Stimulated activated memory B cell treated with anti-CD40 and anti-IgM and Interleukin-4, amounts not matched to agents 10 μg/mL and 1 μg/mL and 100 μg/mL, for 72 hours (primary cell): ENCODE data around the gene BOLA1.

ENCODE experiments used
- ATAC-seq: fragments of 150-1000 bp; cut with Tn5 transposase; 2 replicates; pipeline ENCODE4 v1.10.0; 2021
- H3K27ac Mint-ChIP-seq: one replicate; pipeline ENCODE4 v1.8.0; 2022; ENCODE audit warnings: mild to moderate bottlenecking, mixed read lengths
- H3K27me3 Mint-ChIP-seq: one replicate; pipeline ENCODE4 v1.8.0; 2022; ENCODE audit warnings: mixed read lengths
- H3K36me3 Mint-ChIP-seq: one replicate; pipeline ENCODE4 v1.8.0; 2022; ENCODE audit warnings: mixed read lengths
- H3K4me1 Mint-ChIP-seq: one replicate; pipeline ENCODE4 v1.8.0; 2022; ENCODE audit warnings: mixed read lengths
- H3K4me3 Mint-ChIP-seq: one replicate; pipeline ENCODE4 v1.8.0; 2022; ENCODE audit warnings: mild to moderate bottlenecking, moderate library complexity, mixed read lengths
- H3K9me3 Mint-ChIP-seq: one replicate; pipeline ENCODE4 v1.8.0; 2022; ENCODE audit warnings: mixed read lengths

The BOLA1 gene

GRCh38 chr1:149916193-149916897 lies 17.0 kb downstream of the BOLA1 start:
- H3K27ac Mint-ChIP-seq: no peak overlapping the region
- H3K36me3 Mint-ChIP-seq: no peaks in the 10 kb centered on the region
- ATAC-seq: peak; percentile 35
- H3K9me3 Mint-ChIP-seq: no peaks in the 10 kb centered on the region
- H3K4me1 Mint-ChIP-seq: peaks cover 26% of the 10 kb centered on the region
- H3K4me3 Mint-ChIP-seq: peak overlapping the region; percentile 15
- H3K27me3 Mint-ChIP-seq: peaks cover 48% of the 10 kb centered on the region

- no peaks in the 10 kb centered on the region for H3K9me3 Mint-ChIP-seq
- peaks cover 44% of the 10 kb centered on the region for H3K27me3 Mint-ChIP-seq
- peaks cover 5% of the 10 kb centered on the region for H3K36me3 Mint-ChIP-seq
- ATAC-seq: peak; percentile 10
- H3K4me3 Mint-ChIP-seq: peak overlapping the region; percentile 55
- H3K27ac Mint-ChIP-seq: no peak overlapping the region
- peaks cover 26% of the 10 kb centered on the region for H3K4me1 Mint-ChIP-seq
These were observed 17.5 kb downstream of the BOLA1 start for GRCh38 chr1:149916898-149917252.

GRCh38 chr1:149917571-149918144 lies 18.3 kb downstream of the BOLA1 start, which contains the start of gene SV2A:
SV2A (minus strand) TSS chr1:149917844; CDS start chr1:149913840, 4,004 bp downstream.
- ATAC-seq: peak; percentile 52
- peaks cover 13% of the 10 kb centered on the region for H3K36me3 Mint-ChIP-seq
- H3K27me3 Mint-ChIP-seq: peaks cover 44% of the 10 kb centered on the region
- no peak within 1 kb of the TSS for H3K27ac Mint-ChIP-seq
- H3K9me3 Mint-ChIP-seq: no peaks in the 10 kb centered on the region
- H3K4me3 Mint-ChIP-seq: peak within 1 kb of the TSS; percentile 55
- H3K4me1 Mint-ChIP-seq: peaks cover 26% of the 10 kb centered on the region

GRCh38 chr1:149923626-149924025 lies 24.3 kb downstream of the BOLA1 start:
- ATAC-seq: no peak
- H3K9me3 Mint-ChIP-seq: no peaks in the 10 kb centered on the region
- H3K4me1 Mint-ChIP-seq: peaks cover 40% of the 10 kb centered on the region
- peaks cover 50% of the 10 kb centered on the region for H3K36me3 Mint-ChIP-seq
- H3K4me3 Mint-ChIP-seq: no peak overlapping the region
- peaks cover 4% of the 10 kb centered on the region for H3K27me3 Mint-ChIP-seq
- H3K27ac Mint-ChIP-seq: no peak overlapping the region

DNA sequence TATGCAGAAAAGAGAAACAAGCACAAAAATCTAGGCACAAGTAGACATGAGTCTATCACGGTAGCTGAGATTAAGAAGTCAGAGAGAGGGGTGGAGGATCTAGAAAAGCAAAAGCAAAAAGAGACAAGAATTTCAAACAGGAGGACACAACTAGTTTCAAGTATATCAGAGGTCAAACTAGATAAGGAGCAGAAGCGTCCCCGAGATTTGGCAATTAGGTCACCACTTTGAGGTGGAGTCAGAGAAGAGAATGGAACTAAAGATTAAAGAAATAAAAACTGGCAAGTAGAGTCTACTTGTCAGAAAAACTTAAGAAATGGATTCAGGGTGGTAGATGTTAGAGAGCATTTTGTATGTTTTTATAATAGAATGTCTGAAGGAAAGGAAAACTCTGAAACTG lies 26.0 kb downstream of the BOLA1 start:
- H3K4me1 Mint-ChIP-seq: peaks cover 41% of the 10 kb centered on the region
- H3K27me3 Mint-ChIP-seq: peaks cover 1% of the 10 kb centered on the region
- peaks cover 50% of the 10 kb centered on the region for H3K36me3 Mint-ChIP-seq
- H3K27ac Mint-ChIP-seq: no peak overlapping the region
- peak overlapping the region; percentile 48 for H3K4me3 Mint-ChIP-seq
- no peak for ATAC-seq
- H3K9me3 Mint-ChIP-seq: no peaks in the 10 kb centered on the region

GRCh38 chr1:149925751-149926150 lies 26.4 kb downstream of the BOLA1 start:
- no peak for ATAC-seq
- Mint-ChIP-seq H3K36me3 (peaks cover 50% of the 10 kb centered on the region), H3K4me1 (peaks cover 44% of the 10 kb centered on the region), H3K27ac (no peak overlapping the region), H3K9me3 (no peaks in the 10 kb centered on the region), H3K4me3 (peak overlapping the region; percentile 33), H3K27me3 (peaks cover 5% of the 10 kb centered on the region)

GRCh38 chr1:149926296-149926695 lies 26.9 kb downstream of the BOLA1 start:
- no peak overlapping the region for H3K27ac Mint-ChIP-seq
- peaks cover 50% of the 10 kb centered on the region for H3K4me1 Mint-ChIP-seq
- H3K36me3 Mint-ChIP-seq: peaks cover 50% of the 10 kb centered on the region

DNA sequence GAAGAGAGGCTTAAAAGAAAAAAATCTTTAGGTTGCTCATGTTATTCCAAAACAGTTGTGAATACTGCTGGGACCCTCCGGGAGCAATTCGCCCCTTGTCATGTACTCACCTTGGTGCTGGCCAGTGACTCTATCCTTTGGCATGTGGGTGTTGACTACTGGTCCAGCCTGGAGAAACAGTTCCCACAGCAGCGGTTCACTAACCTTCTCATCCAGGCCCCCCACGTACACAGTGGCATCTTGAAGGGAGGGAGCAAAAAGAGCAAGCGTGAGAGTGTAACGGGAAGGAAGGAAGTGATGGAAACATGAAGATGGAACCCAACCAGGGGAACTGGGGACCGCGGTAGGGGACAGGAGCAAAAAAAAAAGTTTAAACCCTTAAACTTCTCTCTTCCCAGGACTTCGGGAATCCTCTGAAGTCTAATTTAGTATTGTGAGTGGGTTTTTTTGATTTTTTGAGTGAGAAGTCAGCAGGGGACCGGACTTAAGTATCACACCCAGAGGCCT lies 27.7 kb downstream of the BOLA1 start:
- peak overlapping the region; percentile 88 for H3K27ac Mint-ChIP-seq
- peaks cover 43% of the 10 kb centered on the region for H3K36me3 Mint-ChIP-seq
- no peak for ATAC-seq
- H3K27me3 Mint-ChIP-seq: peaks cover 19% of the 10 kb centered on the region
- H3K4me3 Mint-ChIP-seq: peak overlapping the region; percentile 93
- no peaks in the 10 kb centered on the region for H3K9me3 Mint-ChIP-seq
- peaks cover 54% of the 10 kb centered on the region for H3K4me1 Mint-ChIP-seq

More at GRCh38 chr1:149926296-149926695, 26.9 kb downstream of the BOLA1 start:
- no peak for ATAC-seq
- Mint-ChIP-seq H3K4me3 (peak overlapping the region; percentile 33), H3K9me3 (no peaks in the 10 kb centered on the region), H3K27me3 (peaks cover 11% of the 10 kb centered on the region)

DNA sequence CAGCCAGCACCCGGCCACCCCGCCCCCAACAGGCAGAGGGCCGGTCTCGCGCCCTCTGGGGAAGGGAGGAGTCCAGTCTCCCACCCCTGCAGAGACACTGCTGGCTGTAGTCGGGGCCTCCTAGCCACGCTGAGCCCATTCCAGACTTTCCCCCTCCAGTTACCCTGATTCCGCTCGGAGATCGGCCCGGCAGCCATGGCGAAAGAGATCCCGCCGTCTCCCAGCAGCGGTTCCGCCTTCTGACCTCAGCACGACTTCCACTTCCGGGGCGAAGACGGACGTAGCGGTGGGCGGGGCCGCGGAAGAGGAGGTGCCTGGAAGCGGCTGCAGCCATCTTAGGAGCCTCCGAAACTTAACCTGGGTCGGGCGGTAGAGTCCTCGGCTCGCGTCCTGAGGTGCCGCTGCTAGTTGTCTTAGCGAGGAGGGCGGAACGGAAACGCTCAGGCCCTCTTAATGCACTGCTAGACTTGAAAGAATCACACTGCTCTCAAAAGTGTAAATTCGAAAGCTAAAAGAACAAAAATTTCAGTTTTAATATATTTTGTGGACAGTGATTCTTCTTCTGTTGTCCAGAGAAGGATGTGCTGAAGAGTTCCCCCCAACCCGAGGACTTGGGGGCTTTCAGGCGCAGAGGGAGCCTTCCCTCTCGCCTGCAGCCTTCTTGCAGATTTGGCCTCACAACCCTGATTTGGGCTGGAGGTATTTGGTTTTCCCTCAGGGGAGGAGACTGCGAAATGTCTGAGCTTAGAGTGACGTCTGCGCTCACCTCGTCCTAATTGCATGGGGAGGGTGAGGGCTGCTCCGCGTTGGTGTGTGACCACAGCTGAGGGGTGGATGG lies 28.4 kb downstream of the BOLA1 start, which contains the start of gene SF3B4:
SF3B4 (minus strand) TSS at position 241 of the 838 bp plus-strand sequence; CDS start at position 197, 44 bp downstream.
- peak within 1 kb of the TSS; percentile 93 for H3K4me3 Mint-ChIP-seq
- ATAC-seq: peak; percentile 99
- H3K27ac Mint-ChIP-seq: peak within 1 kb of the TSS; percentile 88
- peaks cover 54% of the 10 kb centered on the region for H3K4me1 Mint-ChIP-seq
- peaks cover 25% of the 10 kb centered on the region for H3K27me3 Mint-ChIP-seq
- H3K36me3 Mint-ChIP-seq: peaks cover 36% of the 10 kb centered on the region
- H3K9me3 Mint-ChIP-seq: no peaks in the 10 kb centered on the region

- no peak for ATAC-seq
- no peaks in the 10 kb centered on the region for H3K9me3 Mint-ChIP-seq
- peaks cover 31% of the 10 kb centered on the region for H3K36me3 Mint-ChIP-seq
- H3K4me3 Mint-ChIP-seq: peak overlapping the region; percentile 93
- H3K4me1 Mint-ChIP-seq: peaks cover 54% of the 10 kb centered on the region
- H3K27me3 Mint-ChIP-seq: peaks cover 31% of the 10 kb centered on the region
- H3K27ac Mint-ChIP-seq: peak overlapping the region; percentile 88
These were observed 29.0 kb downstream of the BOLA1 start for GRCh38 chr1:149928401-149928724.

DNA sequence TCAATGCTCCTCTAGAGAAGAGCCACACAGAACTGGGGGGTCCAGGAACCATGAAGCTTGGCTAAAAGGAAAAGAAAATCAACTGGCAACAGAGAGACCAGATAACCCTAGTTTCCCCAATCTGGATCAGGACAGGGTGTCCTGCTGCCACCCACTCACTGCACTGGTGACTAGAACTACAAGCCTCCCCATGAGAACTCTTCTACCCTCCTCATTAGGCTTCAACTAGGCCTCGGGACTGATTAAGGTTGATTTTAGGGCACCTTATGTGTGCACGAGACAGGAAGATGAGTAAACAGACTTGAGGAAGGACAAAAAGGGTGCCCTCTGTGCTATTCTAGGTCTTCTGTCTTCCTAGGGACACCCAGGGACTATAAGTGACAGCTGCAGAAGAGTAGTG lies 30.5 kb downstream of the BOLA1 start:
- peaks cover 43% of the 10 kb centered on the region for H3K4me1 Mint-ChIP-seq
- ATAC-seq: no peak
- peaks cover 41% of the 10 kb centered on the region for H3K27me3 Mint-ChIP-seq
- H3K4me3 Mint-ChIP-seq: no peak overlapping the region
- H3K27ac Mint-ChIP-seq: no peak overlapping the region
- peaks cover 16% of the 10 kb centered on the region for H3K36me3 Mint-ChIP-seq
- H3K9me3 Mint-ChIP-seq: no peaks in the 10 kb centered on the region

GRCh38 chr1:149931212-149931790 lies 31.9 kb downstream of the BOLA1 start:
- H3K4me3 Mint-ChIP-seq: no peak overlapping the region

GRCh38 chr1:149932474-149932873 lies 33.1 kb downstream of the BOLA1 start:
- Mint-ChIP-seq H3K36me3 (no peaks in the 10 kb centered on the region), H3K4me1 (peaks cover 33% of the 10 kb centered on the region), H3K9me3 (no peaks in the 10 kb centered on the region), H3K27me3 (peaks cover 41% of the 10 kb centered on the region), H3K4me3 (no peak overlapping the region), H3K27ac (no peak overlapping the region)
- no peak for ATAC-seq

More at GRCh38 chr1:149931212-149931790, 31.9 kb downstream of the BOLA1 start:
- no peak for ATAC-seq
- no peaks in the 10 kb centered on the region for H3K9me3 Mint-ChIP-seq
- H3K27ac Mint-ChIP-seq: no peak overlapping the region
- peaks cover 41% of the 10 kb centered on the region for H3K27me3 Mint-ChIP-seq
- H3K36me3 Mint-ChIP-seq: peaks cover 1% of the 10 kb centered on the region
- H3K4me1 Mint-ChIP-seq: peaks cover 29% of the 10 kb centered on the region

GRCh38 chr1:149933208-149933607 lies 33.8 kb downstream of the BOLA1 start:
- no peak overlapping the region for H3K4me3 Mint-ChIP-seq
- no peaks in the 10 kb centered on the region for H3K36me3 Mint-ChIP-seq
- no peaks in the 10 kb centered on the region for H3K9me3 Mint-ChIP-seq
- H3K4me1 Mint-ChIP-seq: peaks cover 32% of the 10 kb centered on the region
- peaks cover 41% of the 10 kb centered on the region for H3K27me3 Mint-ChIP-seq
- no peak for ATAC-seq
- H3K27ac Mint-ChIP-seq: no peak overlapping the region

- H3K27me3 Mint-ChIP-seq: peaks cover 41% of the 10 kb centered on the region
- H3K36me3 Mint-ChIP-seq: no peaks in the 10 kb centered on the region
- H3K27ac Mint-ChIP-seq: no peak overlapping the region
- ATAC-seq: no peak
- H3K4me3 Mint-ChIP-seq: no peak overlapping the region
- peaks cover 32% of the 10 kb centered on the region for H3K4me1 Mint-ChIP-seq
- no peaks in the 10 kb centered on the region for H3K9me3 Mint-ChIP-seq
These were observed 35.0 kb downstream of the BOLA1 start for GRCh38 chr1:149934356-149934755.
